Measurements from ENCODE around the gene ATP2C1. TPM values are rescaled to one million over a fixed set of nuclear protein-coding genes. Genes with fewer than 3 reads are reported as not detected.

Gene ATP2C1
- total and polyA plus RNA-seq, 2 of the 13 experiments (the other 11 are each of a cell fraction or from before 2014, with no cell fraction given): 32.4 to 37.6 TPM

DNA sequence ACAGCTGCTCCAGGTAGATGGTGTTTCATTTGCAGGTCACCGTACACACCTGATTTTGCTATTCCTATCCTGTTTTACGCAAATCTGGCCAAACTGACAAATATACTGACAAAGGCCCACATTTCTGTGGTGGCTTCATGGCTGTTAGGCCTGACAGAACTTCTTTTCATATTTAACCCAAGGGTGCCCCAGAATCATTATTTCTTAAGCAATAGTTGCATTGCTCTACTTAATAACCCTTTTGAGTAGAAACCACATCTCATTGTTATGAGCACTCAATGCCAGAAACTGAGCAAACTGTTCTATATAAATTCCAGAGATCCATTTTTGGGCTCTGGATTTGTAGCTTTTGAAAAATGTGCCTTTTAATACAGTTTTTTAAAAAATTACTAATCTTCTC is 113.4 kb downstream of the ATP2C1 start:
- in situ Hi-C loops (cut with HindIII; ENCODE audit: extremely low pct_ligation_motif_present, low pct_unique_long_range_greater_than_20kb): no loop called here
- no peaks in the 10 kb centered on the region for H3K27me3 ChIP-seq (ENCODE audit: control insufficient read depth in 1 of 2, insufficient read depth in 2 of 2, low read length in 2 of 2)
- no peak for FAIRE-seq
- TF ChIP-seq, protein P1, sequence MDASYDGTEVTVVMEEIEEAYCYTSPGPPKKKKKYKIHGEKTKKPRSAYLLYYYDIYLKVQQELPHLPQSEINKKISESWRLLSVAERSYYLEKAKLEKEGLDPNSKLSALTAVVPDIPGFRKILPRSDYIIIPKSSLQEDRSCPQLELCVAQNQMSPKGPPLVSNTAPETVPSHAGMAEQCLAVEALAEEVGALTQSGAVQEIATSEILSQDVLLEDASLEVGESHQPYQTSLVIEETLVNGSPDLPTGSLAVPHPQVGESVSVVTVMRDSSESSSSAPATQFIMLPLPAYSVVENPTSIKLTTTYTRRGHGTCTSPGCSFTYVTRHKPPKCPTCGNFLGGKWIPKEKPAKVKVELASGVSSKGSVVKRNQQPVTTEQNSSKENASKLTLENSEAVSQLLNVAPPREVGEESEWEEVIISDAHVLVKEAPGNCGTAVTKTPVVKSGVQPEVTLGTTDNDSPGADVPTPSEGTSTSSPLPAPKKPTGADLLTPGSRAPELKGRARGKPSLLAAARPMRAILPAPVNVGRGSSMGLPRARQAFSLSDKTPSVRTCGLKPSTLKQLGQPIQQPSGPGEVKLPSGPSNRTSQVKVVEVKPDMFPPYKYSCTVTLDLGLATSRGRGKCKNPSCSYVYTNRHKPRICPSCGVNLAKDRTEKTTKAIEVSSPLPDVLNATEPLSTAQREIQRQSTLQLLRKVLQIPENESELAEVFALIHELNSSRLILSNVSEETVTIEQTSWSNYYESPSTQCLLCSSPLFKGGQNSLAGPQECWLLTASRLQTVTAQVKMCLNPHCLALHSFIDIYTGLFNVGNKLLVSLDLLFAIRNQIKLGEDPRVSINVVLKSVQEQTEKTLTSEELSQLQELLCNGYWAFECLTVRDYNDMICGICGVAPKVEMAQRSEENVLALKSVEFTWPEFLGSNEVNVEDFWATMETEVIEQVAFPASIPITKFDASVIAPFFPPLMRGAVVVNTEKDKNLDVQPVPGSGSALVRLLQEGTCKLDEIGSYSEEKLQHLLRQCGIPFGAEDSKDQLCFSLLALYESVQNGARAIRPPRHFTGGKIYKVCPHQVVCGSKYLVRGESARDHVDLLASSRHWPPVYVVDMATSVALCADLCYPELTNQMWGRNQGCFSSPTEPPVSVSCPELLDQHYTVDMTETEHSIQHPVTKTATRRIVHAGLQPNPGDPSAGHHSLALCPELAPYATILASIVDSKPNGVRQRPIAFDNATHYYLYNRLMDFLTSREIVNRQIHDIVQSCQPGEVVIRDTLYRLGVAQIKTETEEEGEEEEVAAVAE (CRISPR knock-in tag; IDR thresholded peaks at IDR 0.05; ENCODE audit: borderline replicate concordance): no peak
- no peak for TF ChIP-seq AHR (CRISPR knock-in tag; IDR thresholded peaks at IDR 0.05)
- TF ChIP-seq HIVEP1 (CRISPR knock-in tag; IDR thresholded peaks at IDR 0.05): no peak
- TF ChIP-seq PITX1 (CRISPR knock-in tag; IDR thresholded peaks at IDR 0.05): no peak
- no peak for TF ChIP-seq MEIS2 (CRISPR knock-in tag; IDR thresholded peaks at IDR 0.05)
- no peak for TF ChIP-seq TBL1XR1 (IDR thresholded peaks at IDR 0.05; ENCODE audit: borderline replicate concordance, low read length, partially characterized antibody)
- TF ChIP-seq, protein P2, sequence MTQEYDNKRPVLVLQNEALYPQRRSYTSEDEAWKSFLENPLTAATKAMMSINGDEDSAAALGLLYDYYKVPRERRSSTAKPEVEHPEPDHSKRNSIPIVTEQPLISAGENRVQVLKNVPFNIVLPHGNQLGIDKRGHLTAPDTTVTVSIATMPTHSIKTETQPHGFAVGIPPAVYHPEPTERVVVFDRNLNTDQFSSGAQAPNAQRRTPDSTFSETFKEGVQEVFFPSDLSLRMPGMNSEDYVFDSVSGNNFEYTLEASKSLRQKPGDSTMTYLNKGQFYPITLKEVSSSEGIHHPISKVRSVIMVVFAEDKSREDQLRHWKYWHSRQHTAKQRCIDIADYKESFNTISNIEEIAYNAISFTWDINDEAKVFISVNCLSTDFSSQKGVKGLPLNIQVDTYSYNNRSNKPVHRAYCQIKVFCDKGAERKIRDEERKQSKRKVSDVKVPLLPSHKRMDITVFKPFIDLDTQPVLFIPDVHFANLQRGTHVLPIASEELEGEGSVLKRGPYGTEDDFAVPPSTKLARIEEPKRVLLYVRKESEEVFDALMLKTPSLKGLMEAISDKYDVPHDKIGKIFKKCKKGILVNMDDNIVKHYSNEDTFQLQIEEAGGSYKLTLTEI (CRISPR knock-in tag; conservative IDR thresholded peaks at IDR 0.05): no peak
- TF ChIP-seq ZEB1 (IDR thresholded peaks at IDR 0.05; ENCODE audit: insufficient replicate concordance, low read depth): no peak
- TF ChIP-seq ZNF589 (CRISPR knock-in tag; conservative IDR thresholded peaks at IDR 0.05): no peak
- TF ChIP-seq ZFAT (CRISPR knock-in tag; conservative IDR thresholded peaks at IDR 0.05): no peak
- no peak for TF ChIP-seq ARHGAP35 (CRISPR knock-in tag; IDR thresholded peaks at IDR 0.05; ENCODE audit: borderline replicate concordance)
- no peak for TF ChIP-seq RBM39 (IDR thresholded peaks at IDR 0.05; ENCODE audit: low read depth, low read length, poor library complexity, severe bottlenecking)
- no peak for TF ChIP-seq SSRP1 (CRISPR knock-in tag; IDR thresholded peaks at IDR 0.05)
- TF ChIP-seq, protein P3, sequence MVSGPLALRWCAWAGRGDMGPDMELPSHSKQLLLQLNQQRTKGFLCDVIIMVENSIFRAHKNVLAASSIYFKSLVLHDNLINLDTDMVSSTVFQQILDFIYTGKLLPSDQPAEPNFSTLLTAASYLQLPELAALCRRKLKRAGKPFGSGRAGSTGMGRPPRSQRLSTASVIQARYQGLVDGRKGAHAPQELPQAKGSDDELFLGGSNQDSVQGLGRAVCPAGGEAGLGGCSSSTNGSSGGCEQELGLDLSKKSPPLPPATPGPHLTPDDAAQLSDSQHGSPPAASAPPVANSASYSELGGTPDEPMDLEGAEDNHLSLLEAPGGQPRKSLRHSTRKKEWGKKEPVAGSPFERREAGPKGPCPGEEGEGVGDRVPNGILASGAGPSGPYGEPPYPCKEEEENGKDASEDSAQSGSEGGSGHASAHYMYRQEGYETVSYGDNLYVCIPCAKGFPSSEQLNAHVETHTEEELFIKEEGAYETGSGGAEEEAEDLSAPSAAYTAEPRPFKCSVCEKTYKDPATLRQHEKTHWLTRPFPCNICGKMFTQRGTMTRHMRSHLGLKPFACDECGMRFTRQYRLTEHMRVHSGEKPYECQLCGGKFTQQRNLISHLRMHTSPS (CRISPR knock-in tag; IDR thresholded peaks at IDR 0.05; ENCODE audit: low read depth): no peak
- TF ChIP-seq CHD4 (IDR thresholded peaks at IDR 0.05; ENCODE audit: borderline replicate concordance, low read length): no peak
- TF ChIP-seq, protein P4, sequence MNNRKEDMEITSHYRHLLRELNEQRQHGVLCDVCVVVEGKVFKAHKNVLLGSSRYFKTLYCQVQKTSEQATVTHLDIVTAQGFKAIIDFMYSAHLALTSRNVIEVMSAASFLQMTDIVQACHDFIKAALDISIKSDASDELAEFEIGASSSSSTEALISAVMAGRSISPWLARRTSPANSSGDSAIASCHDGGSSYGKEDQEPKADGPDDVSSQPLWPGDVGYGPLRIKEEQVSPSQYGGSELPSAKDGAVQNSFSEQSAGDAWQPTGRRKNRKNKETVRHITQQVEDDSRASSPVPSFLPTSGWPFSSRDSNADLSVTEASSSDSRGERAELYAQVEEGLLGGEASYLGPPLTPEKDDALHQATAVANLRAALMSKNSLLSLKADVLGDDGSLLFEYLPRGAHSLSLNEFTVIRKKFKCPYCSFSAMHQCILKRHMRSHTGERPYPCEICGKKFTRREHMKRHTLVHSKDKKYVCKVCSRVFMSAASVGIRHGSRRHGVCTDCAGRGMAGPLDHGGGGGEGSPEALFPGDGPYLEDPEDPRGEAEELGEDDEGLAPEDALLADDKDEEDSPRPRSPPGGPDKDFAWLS (CRISPR knock-in tag; IDR thresholded peaks at IDR 0.05; ENCODE audit: borderline replicate concordance): no peak

More for the DNA sequence above, 113.4 kb downstream of the ATP2C1 start:
- intact Hi-C loops (cut with micrococcal nuclease; ENCODE audit: unreplicated experiment): no loop called here
- Histone ChIP-seq H3K9me3 (ENCODE audit: low read length) (no peaks in the 10 kb centered on the region), H3K36me3 (replicated peaks in 1 of 2; ENCODE audit: control insufficient read depth in 1 of 2, insufficient read depth in 2 of 2, low read length in 2 of 2) (peaks cover 0 to 3% of the 10 kb centered on the region in 2 experiments; a peak in 1 of 5 replicates), H3K4me3 (replicated peaks in 1 of 3; ENCODE audit: insufficient read depth in 1 of 3, low read depth in 2 of 3, low read length in 3 of 3) (no peak overlapping the region), H3K27ac (ENCODE audit: extremely low read length, insufficient read depth, low read length) (no peak overlapping the region), H2AFZ (ENCODE audit: low read length) (no peak overlapping the region), H4K20me1 (ENCODE audit: insufficient read depth, low read length) (no peaks in the 10 kb centered on the region), H3K4me2 (ENCODE audit: low read depth, low read length) (no peak overlapping the region), H3K9ac (ENCODE audit: insufficient read depth, low read depth, low read length) (no peak overlapping the region), H3K4me1 (ENCODE audit: insufficient read depth, low read length) (no peaks in the 10 kb centered on the region), H3K79me2 (ENCODE audit: insufficient read depth, low read length) (no peaks in the 10 kb centered on the region)
- WGBS (ENCODE audit: low lambda C conversion rate): 98% methylated on average over 2 of the region's 2 CpGs
- ChIA-PET POLR2A (no interaction called here), CTCF (ENCODE audit: low intra/inter-chr PET ratio, low total read pairs) (no interaction called here)
- DNase-seq (ENCODE audit: low spot score): no peak
- ATAC-seq: no peak
- no TSS peak for BruUV-seq (replicated peaks)

Measured in HepG2 (cell line).